Fibroblast of villous mesenchyme (primary cell): ENCODE data around the gene KLK11. TPM values are rescaled to one million over a fixed set of nuclear protein-coding genes. Genes with fewer than 3 reads are reported as not detected.

ENCODE experiments used
- DNase-seq: peaks from one replicate; pipeline ENCODE4 v3.0.0-alpha.2; 2010; ENCODE audit warnings: low read depth
- H3K4me3 ChIP-seq: 2 replicates; pipeline ENCODE4 v1.5.1; 2011; ENCODE audit warnings: low read depth, mild to moderate bottlenecking, low read length
- total RNA-seq: library from RNA; depleted of rRNA; stranded (reverse); fragments of >200 nt; gene quantifications from 2 replicates; pipeline ENCODE4 v1.2.3, GENCODE V29; 2012
- TF ChIP-seq, protein P1 (sequence below): IDR thresholded peaks from 2 replicates; pipeline ENCODE4 v1.5.1; 2012; ENCODE audit warnings: low read depth, mild to moderate bottlenecking, low read length; ENCODE audit not compliant: insufficient read depth

The KLK11 gene
- total RNA-seq, 1 donor, result not detected

DNA sequence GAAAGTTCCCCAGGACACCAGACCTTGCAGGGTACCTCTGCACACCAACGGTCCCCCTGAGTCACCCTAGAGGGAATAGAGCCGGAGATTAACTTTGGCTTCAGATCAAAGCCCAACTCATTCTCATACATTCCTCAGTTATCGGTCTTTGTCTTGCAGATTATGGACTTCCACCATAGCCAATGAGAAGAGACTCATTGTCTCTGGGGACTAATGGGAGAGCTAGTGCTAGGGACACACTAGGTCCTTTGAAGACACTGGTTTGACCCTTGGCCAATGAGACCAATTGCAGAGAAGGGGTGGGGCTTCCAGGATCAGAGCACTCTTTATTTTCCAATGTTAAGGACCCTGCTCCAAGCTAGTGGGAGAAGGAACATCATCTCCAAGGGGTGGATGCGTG, 48.8 kb downstream of the KLK11 start:
- DNase-seq, result no peak
- TF ChIP-seq, protein P1, sequence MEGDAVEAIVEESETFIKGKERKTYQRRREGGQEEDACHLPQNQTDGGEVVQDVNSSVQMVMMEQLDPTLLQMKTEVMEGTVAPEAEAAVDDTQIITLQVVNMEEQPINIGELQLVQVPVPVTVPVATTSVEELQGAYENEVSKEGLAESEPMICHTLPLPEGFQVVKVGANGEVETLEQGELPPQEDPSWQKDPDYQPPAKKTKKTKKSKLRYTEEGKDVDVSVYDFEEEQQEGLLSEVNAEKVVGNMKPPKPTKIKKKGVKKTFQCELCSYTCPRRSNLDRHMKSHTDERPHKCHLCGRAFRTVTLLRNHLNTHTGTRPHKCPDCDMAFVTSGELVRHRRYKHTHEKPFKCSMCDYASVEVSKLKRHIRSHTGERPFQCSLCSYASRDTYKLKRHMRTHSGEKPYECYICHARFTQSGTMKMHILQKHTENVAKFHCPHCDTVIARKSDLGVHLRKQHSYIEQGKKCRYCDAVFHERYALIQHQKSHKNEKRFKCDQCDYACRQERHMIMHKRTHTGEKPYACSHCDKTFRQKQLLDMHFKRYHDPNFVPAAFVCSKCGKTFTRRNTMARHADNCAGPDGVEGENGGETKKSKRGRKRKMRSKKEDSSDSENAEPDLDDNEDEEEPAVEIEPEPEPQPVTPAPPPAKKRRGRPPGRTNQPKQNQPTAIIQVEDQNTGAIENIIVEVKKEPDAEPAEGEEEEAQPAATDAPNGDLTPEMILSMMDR, result no peak
- H3K4me3 ChIP-seq, result no peak overlapping the region

DNA sequence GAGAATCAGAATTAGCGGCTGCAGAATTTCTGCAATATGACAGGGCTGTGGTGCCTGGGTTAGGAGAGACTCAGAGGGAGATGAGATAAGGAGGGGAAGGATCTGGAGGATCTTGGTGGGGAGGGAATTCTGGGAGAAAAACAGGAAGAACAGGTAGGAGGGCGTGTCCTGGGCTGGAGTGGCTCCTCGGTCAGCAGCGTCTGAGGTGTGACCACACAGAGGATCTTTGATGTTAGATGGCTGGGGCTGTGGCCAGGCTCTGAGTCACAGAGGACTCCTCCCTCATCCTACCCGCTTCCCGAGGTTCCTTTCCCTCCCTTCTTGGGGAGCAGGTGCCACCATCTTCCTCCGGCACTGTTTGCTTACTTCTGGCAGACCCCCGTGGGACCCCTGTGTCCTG, 50.6 kb downstream of the KLK11 start:
- TF ChIP-seq, protein P1, result no peak
- DNase-seq, result no peak
- no peak overlapping the region for H3K4me3 ChIP-seq

DNA sequence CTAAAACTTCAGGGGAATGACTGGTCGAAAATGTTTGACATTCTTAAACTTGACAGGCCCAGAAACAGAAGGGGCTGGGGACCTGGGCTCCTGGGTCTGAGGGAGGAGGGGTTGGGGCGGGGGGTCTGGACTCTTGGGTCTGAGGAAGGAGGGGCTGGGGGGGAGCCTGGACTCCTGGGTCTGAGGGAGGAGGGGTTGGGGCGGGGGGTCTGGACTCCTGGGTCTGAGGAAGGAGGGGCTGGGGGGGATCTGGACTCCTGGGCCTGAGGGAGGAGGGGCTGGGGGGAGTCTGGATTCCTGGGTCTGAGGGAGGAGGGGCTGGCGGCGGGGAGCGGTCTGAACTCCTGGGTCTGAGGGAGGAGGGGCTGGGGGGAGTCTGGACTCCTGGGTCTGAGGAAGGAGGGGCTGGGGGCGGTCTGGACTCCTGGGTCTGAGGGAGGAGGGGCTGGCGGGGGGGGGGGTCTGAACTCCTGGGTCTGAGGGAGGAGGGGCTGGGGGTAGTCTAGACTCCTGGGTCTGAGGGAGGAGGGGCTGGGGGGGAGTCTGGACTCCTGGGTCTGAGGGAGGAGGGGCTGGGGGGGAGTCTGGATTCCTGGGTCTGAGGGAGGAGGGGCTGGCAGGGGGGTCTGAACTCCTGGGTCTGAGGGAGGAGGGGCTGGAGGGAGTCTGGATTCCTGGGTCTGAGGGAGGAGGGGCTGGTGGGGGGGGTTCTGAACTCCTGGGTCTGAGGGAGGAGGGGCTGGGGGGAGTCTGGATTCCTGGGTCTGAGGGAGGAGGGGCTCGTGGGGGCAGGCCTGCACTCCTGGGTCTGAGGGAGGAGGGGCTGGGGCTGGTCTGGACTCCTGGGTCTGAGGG, 51.5 kb downstream of the KLK11 start:
- no peak overlapping the region for H3K4me3 ChIP-seq
- no peak for DNase-seq
- TF ChIP-seq, protein P1, result no peak

DNA sequence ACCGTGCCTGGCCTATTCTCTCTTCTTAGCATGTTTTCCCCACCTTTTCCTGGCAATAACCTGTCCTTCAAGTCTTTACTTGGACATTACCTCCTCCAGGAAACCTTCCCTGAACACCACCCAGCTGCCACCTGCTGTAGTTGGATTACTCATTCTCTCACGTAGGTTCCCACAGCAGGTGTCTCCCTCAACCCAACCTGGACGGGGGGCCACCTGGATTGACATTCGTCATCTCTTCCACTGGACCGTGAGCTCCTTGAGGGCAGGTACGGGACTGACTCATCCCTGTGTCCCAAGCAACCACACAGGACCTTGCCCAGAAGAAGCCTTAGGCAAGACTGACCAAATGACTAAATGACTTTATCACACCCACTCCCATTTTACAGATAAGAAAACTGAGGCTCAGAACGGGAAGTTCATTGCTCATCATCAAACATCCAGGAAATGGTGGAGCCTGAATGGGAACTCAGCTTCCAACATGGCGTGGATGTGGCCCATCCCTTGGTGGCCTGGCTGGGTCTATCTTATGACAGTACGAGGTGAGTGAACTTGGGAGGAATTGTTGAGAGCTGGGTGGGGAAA, 53.5 kb downstream of the KLK11 start:
- TF ChIP-seq, protein P1, result no peak
- H3K4me3 ChIP-seq, result no peak overlapping the region
- no peak for DNase-seq

Other genes starting within 250 kb of the KLK11 start
- gene ACP4, start 236.2 kb downstream of the KLK11 start, total RNA-seq, result not detected in 2 replicates
- not detected in 2 replicates for gene KLK1, start 202.8 kb downstream of the KLK11 start, total RNA-seq
- not detected in 2 replicates for gene KLK15, start 193.0 kb downstream of the KLK11 start, total RNA-seq
- gene KLK3, start 171.7 kb downstream of the KLK11 start, total RNA-seq, result not detected in 2 replicates
- not detected in 2 replicates for gene KLK2, start 153.2 kb downstream of the KLK11 start, total RNA-seq
- gene KLK4, start 115.2 kb downstream of the KLK11 start, total RNA-seq, result not detected in 2 replicates
- not detected in 2 replicates for gene KLK5, start 73.6 kb downstream of the KLK11 start, total RNA-seq
- gene KLK6, start 57.0 kb downstream of the KLK11 start, total RNA-seq, result not detected in 2 replicates
- not detected in 2 replicates for gene KLK7, start 42.7 kb downstream of the KLK11 start, total RNA-seq
- gene KLK8, start 25.0 kb downstream of the KLK11 start, total RNA-seq, result not detected in 2 replicates
- gene KLK10, start 6.9 kb downstream of the KLK11 start, total RNA-seq, result not detected in 2 replicates
- gene KLK12, start 8.4 kb upstream of the KLK11 start, total RNA-seq, result not detected in 2 replicates
- gene KLK13, start 38.5 kb upstream of the KLK11 start, total RNA-seq, result not detected in 2 replicates
- not detected in 2 replicates for gene KLK14, start 56.3 kb upstream of the KLK11 start, total RNA-seq
- 4.8 and 5.2 TPM in 2 replicates for gene CTU1, start 81.8 kb upstream of the KLK11 start, total RNA-seq
- under 0.01 TPM in 1 of 2 replicates, not detected in the other for gene SIGLEC9, start 98.3 kb upstream of the KLK11 start, total RNA-seq
- gene SIGLEC7, start 115.7 kb upstream of the KLK11 start, total RNA-seq, result not detected in 2 replicates
- not detected in 2 replicates for gene CD33, start 198.5 kb upstream of the KLK11 start, total RNA-seq
- gene SIGLECL1, start 224.5 kb upstream of the KLK11 start, total RNA-seq, result not detected in 2 replicates